WTC11 (cell line): Measurements from ENCODE around the gene SFT2D2.

Source experiments
- CREM ChIP-seq: sonication (generic); formaldehyde crosslinking; IDR thresholded peaks from 2 replicates; pipeline ENCODE4 v1.8.1; 2022; ENCODE audit warnings: mild to moderate bottlenecking, missing genetic modification reagents, moderate library complexity
- ESRRA ChIP-seq: sonication (generic); formaldehyde crosslinking; IDR thresholded peaks from 2 replicates; pipeline ENCODE4 v1.8.1; 2022; ENCODE audit warnings: mild to moderate bottlenecking, missing genetic modification reagents, borderline replicate concordance
- ETV6 ChIP-seq: sonication (generic); formaldehyde crosslinking; IDR thresholded peaks from 2 replicates; pipeline ENCODE4 v1.8.1; 2022; ENCODE audit warnings: mild to moderate bottlenecking, missing genetic modification reagents
- JUN ChIP-seq: sonication (generic); formaldehyde crosslinking; IDR thresholded peaks from 2 replicates; pipeline ENCODE4 v1.8.0; 2023; ENCODE audit warnings: mild to moderate bottlenecking, missing genetic modification reagents
- NFYB ChIP-seq: sonication (generic); formaldehyde crosslinking; conservative IDR thresholded peaks from 2 replicates; pipeline ENCODE4 v1.8.0; 2022; ENCODE audit warnings: low read depth, missing genetic modification reagents
- TF ChIP-seq, protein P1 (sequence below): fragments of 200-600 bp; IDR thresholded peaks from 2 replicates; pipeline ENCODE4 v1.8.0; 2022; ENCODE audit warnings: antibody characterized with exemption
- TF ChIP-seq, protein P2 (sequence below): sonication (generic); formaldehyde crosslinking; IDR thresholded peaks from 2 replicates; pipeline ENCODE4 v1.8.1; 2023; ENCODE audit warnings: mild to moderate bottlenecking, missing genetic modification reagents
- TF ChIP-seq, protein P3 (sequence below): sonication (generic); formaldehyde crosslinking; IDR thresholded peaks from 2 replicates; pipeline ENCODE4 v1.8.1; 2022; ENCODE audit warnings: mild to moderate bottlenecking, missing genetic modification reagents, moderate library complexity, borderline replicate concordance
- TF ChIP-seq, protein P4 (sequence below): sonication (generic); formaldehyde crosslinking; IDR thresholded peaks from 2 replicates; pipeline ENCODE4 v1.8.0; 2022; ENCODE audit warnings: missing genetic modification reagents
- TF ChIP-seq, protein P5 (sequence below): sonication (generic); formaldehyde crosslinking; IDR thresholded peaks from 2 replicates; pipeline ENCODE4 v1.8.1; 2022; ENCODE audit warnings: low read depth, mild to moderate bottlenecking, moderate library complexity, missing genetic modification reagents, borderline replicate concordance
- TF ChIP-seq, protein P6 (sequence below): fragments of 250-450 bp; sonication (Bioruptor Pico); IDR thresholded peaks from 2 replicates; pipeline ENCODE4 v2.1.2; 2022; ENCODE audit warnings: mild to moderate bottlenecking, moderate library complexity
- TF ChIP-seq, protein P7 (sequence below): sonication (generic); formaldehyde crosslinking; IDR thresholded peaks from 2 replicates; pipeline ENCODE4 v1.8.1; 2023; ENCODE audit warnings: mild to moderate bottlenecking, missing genetic modification reagents, moderate library complexity

DNA sequence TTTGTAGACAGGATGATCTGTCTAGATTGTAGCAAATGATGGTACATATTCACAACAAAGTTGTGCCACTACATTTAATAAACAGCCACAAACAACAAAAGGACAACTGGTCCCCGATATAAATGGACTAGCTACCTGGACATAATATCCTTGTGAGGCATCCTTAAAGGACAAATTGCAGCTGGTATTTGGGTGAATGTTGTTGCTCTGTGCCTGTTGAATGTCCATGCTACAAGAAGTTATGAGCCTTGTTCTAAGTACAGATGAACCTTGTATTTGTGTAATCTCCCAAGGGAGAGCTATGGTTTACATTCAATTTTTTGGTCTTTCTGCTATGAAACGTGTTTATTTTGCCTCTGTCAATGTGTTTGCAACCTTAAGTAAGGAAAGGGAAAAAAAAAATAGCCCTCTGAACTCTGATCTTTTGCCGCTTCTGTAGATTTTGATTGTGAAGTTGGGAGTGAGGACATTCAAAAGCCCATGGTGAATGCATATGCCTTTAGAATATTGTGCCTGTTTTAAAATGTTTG, 26.5 kb downstream of the SFT2D2 start:
- no peak for TF ChIP-seq NFYB (CRISPR knock-in tag)
- TF ChIP-seq, protein P1, sequence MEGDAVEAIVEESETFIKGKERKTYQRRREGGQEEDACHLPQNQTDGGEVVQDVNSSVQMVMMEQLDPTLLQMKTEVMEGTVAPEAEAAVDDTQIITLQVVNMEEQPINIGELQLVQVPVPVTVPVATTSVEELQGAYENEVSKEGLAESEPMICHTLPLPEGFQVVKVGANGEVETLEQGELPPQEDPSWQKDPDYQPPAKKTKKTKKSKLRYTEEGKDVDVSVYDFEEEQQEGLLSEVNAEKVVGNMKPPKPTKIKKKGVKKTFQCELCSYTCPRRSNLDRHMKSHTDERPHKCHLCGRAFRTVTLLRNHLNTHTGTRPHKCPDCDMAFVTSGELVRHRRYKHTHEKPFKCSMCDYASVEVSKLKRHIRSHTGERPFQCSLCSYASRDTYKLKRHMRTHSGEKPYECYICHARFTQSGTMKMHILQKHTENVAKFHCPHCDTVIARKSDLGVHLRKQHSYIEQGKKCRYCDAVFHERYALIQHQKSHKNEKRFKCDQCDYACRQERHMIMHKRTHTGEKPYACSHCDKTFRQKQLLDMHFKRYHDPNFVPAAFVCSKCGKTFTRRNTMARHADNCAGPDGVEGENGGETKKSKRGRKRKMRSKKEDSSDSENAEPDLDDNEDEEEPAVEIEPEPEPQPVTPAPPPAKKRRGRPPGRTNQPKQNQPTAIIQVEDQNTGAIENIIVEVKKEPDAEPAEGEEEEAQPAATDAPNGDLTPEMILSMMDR, result no peak
- TF ChIP-seq, protein P2, sequence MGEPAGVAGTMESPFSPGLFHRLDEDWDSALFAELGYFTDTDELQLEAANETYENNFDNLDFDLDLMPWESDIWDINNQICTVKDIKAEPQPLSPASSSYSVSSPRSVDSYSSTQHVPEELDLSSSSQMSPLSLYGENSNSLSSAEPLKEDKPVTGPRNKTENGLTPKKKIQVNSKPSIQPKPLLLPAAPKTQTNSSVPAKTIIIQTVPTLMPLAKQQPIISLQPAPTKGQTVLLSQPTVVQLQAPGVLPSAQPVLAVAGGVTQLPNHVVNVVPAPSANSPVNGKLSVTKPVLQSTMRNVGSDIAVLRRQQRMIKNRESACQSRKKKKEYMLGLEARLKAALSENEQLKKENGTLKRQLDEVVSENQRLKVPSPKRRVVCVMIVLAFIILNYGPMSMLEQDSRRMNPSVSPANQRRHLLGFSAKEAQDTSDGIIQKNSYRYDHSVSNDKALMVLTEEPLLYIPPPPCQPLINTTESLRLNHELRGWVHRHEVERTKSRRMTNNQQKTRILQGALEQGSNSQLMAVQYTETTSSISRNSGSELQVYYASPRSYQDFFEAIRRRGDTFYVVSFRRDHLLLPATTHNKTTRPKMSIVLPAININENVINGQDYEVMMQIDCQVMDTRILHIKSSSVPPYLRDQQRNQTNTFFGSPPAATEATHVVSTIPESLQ (CRISPR knock-in tag), result no peak
- TF ChIP-seq, protein P3, sequence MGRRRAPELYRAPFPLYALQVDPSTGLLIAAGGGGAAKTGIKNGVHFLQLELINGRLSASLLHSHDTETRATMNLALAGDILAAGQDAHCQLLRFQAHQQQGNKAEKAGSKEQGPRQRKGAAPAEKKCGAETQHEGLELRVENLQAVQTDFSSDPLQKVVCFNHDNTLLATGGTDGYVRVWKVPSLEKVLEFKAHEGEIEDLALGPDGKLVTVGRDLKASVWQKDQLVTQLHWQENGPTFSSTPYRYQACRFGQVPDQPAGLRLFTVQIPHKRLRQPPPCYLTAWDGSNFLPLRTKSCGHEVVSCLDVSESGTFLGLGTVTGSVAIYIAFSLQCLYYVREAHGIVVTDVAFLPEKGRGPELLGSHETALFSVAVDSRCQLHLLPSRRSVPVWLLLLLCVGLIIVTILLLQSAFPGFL (CRISPR knock-in tag), result no peak
- no peak for TF ChIP-seq CREM (CRISPR knock-in tag)
- TF ChIP-seq, protein P4, sequence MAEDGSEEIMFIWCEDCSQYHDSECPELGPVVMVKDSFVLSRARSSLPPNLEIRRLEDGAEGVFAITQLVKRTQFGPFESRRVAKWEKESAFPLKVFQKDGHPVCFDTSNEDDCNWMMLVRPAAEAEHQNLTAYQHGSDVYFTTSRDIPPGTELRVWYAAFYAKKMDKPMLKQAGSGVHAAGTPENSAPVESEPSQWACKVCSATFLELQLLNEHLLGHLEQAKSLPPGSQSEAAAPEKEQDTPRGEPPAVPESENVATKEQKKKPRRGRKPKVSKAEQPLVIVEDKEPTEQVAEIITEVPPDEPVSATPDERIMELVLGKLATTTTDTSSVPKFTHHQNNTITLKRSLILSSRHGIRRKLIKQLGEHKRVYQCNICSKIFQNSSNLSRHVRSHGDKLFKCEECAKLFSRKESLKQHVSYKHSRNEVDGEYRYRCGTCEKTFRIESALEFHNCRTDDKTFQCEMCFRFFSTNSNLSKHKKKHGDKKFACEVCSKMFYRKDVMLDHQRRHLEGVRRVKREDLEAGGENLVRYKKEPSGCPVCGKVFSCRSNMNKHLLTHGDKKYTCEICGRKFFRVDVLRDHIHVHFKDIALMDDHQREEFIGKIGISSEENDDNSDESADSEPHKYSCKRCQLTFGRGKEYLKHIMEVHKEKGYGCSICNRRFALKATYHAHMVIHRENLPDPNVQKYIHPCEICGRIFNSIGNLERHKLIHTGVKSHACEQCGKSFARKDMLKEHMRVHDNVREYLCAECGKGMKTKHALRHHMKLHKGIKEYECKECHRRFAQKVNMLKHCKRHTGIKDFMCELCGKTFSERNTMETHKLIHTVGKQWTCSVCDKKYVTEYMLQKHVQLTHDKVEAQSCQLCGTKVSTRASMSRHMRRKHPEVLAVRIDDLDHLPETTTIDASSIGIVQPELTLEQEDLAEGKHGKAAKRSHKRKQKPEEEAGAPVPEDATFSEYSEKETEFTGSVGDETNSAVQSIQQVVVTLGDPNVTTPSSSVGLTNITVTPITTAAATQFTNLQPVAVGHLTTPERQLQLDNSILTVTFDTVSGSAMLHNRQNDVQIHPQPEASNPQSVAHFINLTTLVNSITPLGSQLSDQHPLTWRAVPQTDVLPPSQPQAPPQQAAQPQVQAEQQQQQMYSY (CRISPR knock-in tag), result no peak
- TF ChIP-seq, protein P5, sequence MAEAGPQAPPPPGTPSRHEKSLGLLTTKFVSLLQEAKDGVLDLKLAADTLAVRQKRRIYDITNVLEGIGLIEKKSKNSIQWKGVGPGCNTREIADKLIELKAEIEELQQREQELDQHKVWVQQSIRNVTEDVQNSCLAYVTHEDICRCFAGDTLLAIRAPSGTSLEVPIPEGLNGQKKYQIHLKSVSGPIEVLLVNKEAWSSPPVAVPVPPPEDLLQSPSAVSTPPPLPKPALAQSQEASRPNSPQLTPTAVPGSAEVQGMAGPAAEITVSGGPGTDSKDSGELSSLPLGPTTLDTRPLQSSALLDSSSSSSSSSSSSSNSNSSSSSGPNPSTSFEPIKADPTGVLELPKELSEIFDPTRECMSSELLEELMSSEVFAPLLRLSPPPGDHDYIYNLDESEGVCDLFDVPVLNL (CRISPR knock-in tag), result no peak
- TF ChIP-seq ESRRA (CRISPR knock-in tag), result no peak
- TF ChIP-seq, protein P6, sequence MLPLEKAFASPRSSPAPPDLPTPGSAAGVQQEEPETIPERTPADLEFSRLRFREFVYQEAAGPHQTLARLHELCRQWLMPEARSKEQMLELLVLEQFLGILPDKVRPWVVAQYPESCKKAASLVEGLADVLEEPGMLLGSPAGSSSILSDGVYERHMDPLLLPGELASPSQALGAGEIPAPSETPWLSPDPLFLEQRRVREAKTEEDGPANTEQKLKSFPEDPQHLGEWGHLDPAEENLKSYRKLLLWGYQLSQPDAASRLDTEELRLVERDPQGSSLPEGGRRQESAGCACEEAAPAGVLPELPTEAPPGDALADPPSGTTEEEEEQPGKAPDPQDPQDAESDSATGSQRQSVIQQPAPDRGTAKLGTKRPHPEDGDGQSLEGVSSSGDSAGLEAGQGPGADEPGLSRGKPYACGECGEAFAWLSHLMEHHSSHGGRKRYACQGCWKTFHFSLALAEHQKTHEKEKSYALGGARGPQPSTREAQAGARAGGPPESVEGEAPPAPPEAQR (CRISPR knock-in tag), result no peak
- no peak for TF ChIP-seq ETV6 (CRISPR knock-in tag)
- TF ChIP-seq JUN, result no peak
- TF ChIP-seq, protein P7, sequence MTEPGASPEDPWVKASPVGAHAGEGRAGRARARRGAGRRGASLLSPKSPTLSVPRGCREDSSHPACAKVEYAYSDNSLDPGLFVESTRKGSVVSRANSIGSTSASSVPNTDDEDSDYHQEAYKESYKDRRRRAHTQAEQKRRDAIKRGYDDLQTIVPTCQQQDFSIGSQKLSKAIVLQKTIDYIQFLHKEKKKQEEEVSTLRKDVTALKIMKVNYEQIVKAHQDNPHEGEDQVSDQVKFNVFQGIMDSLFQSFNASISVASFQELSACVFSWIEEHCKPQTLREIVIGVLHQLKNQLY, result no peak
